ENCODE results near the gene VCL.

The VCL gene

GRCh38 chr10:74033702-74034101, 35.8 kb downstream of the VCL start:
- no peaks in the 10 kb centered on the region for H3K27me3 ChIP-seq
- no peak overlapping the region for H3K4me3 ChIP-seq
- H3K4me2 ChIP-seq = peak overlapping the region; percentile 15; the same call in 1 of the 2 replicates
- H3K27ac ChIP-seq = no peak overlapping the region
- H4K20me1 ChIP-seq = peaks cover 44% of the 10 kb centered on the region
- no peaks in the 10 kb centered on the region for H3K9me3 ChIP-seq
- no peak overlapping the region for H3K9ac ChIP-seq
- H3K4me1 ChIP-seq = peaks cover 83% of the 10 kb centered on the region
- TF ChIP-seq Cebpa-rat (IDR thresholded peaks at IDR 0.05) = no peak
- H3K36me3 ChIP-seq = peaks cover 51% of the 10 kb centered on the region

GRCh38 chr10:74034301-74034700, 36.4 kb downstream of the VCL start:
- peak overlapping the region; percentile 15; the same call in 1 of the 2 replicates for H3K4me2 ChIP-seq

GRCh38 chr10:74035303-74035702, 37.4 kb downstream of the VCL start:
- Histone ChIP-seq H3K4me1 (peaks cover 84% of the 10 kb centered on the region), H3K9me3 (no peaks in the 10 kb centered on the region), H3K4me2 (no peak overlapping the region), H3K36me3 (peaks cover 41% of the 10 kb centered on the region), H3K27me3 (no peaks in the 10 kb centered on the region), H3K4me3 (no peak overlapping the region), H4K20me1 (peaks cover 30% of the 10 kb centered on the region), H3K27ac (peak overlapping the region; percentile 45; the same call in 1 of the 2 replicates), H3K9ac (no peak overlapping the region)
- TF ChIP-seq Cebpa-rat (IDR thresholded peaks at IDR 0.05) = no peak

More at GRCh38 chr10:74034301-74034700, 36.4 kb downstream of the VCL start:
- peaks cover 46% of the 10 kb centered on the region for H3K36me3 ChIP-seq
- no peaks in the 10 kb centered on the region for H3K9me3 ChIP-seq
- H3K4me3 ChIP-seq = no peak overlapping the region
- peak overlapping the region; percentile 45; the same call in 1 of the 2 replicates for H3K27ac ChIP-seq
- H3K27me3 ChIP-seq = no peaks in the 10 kb centered on the region
- TF ChIP-seq Cebpa-rat (IDR thresholded peaks at IDR 0.05) = no peak
- peaks cover 39% of the 10 kb centered on the region for H4K20me1 ChIP-seq
- H3K9ac ChIP-seq = no peak overlapping the region
- peaks cover 83% of the 10 kb centered on the region for H3K4me1 ChIP-seq

- Histone ChIP-seq H3K27ac (no peak overlapping the region), H3K4me1 (peaks cover 72% of the 10 kb centered on the region), H3K36me3 (peaks cover 30% of the 10 kb centered on the region)
Observed at GRCh38 chr10:74036474-74036873, 38.6 kb downstream of the VCL start.

GRCh38 chr10:74039561-74040145, 41.7 kb downstream of the VCL start:
- H3K9me3 ChIP-seq = no peaks in the 10 kb centered on the region
- H4K20me1 ChIP-seq = peaks cover 10% of the 10 kb centered on the region
- peaks cover 36% of the 10 kb centered on the region for H3K36me3 ChIP-seq
- H3K4me1 ChIP-seq = peaks cover 51% of the 10 kb centered on the region
- TF ChIP-seq Cebpa-rat (IDR thresholded peaks at IDR 0.05) = no peak
- H3K27me3 ChIP-seq = no peaks in the 10 kb centered on the region
- H3K4me3 ChIP-seq = no peak overlapping the region
- H3K9ac ChIP-seq = peak overlapping the region; percentile 43; the same call in 1 of the 2 replicates
- peak overlapping the region; percentile 51; the same call in 1 of the 2 replicates for H3K27ac ChIP-seq
- peak overlapping the region; percentile 47 for H3K4me2 ChIP-seq

More at GRCh38 chr10:74036474-74036873, 38.6 kb downstream of the VCL start:
- no peak for TF ChIP-seq Cebpa-rat (IDR thresholded peaks at IDR 0.05)
- Histone ChIP-seq H3K27me3 (no peaks in the 10 kb centered on the region), H3K9ac (no peak overlapping the region), H4K20me1 (peaks cover 30% of the 10 kb centered on the region), H3K4me3 (no peak overlapping the region), H3K4me2 (no peak overlapping the region), H3K9me3 (no peaks in the 10 kb centered on the region)

GRCh38 chr10:74040200-74041126, 42.5 kb downstream of the VCL start:
- Histone ChIP-seq H3K36me3 (peaks cover 44% of the 10 kb centered on the region), H4K20me1 (peaks cover 4% of the 10 kb centered on the region; the same call in 1 of the 2 replicates), H3K27me3 (no peaks in the 10 kb centered on the region), H3K9me3 (no peaks in the 10 kb centered on the region), H3K4me3 (no peak overlapping the region), H3K4me1 (peaks cover 51% of the 10 kb centered on the region), H3K9ac (no peak overlapping the region), H3K4me2 (peak overlapping the region; percentile 47), H3K27ac (peak overlapping the region; percentile 51; the same call in 1 of the 2 replicates)
- no peak for TF ChIP-seq Cebpa-rat (IDR thresholded peaks at IDR 0.05)

- Histone ChIP-seq H3K4me2 (no peak overlapping the region), H4K20me1 (peaks cover 41% of the 10 kb centered on the region), H3K27ac (no peak overlapping the region), H3K9ac (no peak overlapping the region), H3K27me3 (no peaks in the 10 kb centered on the region), H3K36me3 (peaks cover 46% of the 10 kb centered on the region), H3K4me1 (peaks cover 50% of the 10 kb centered on the region), H3K4me3 (no peak overlapping the region), H3K9me3 (no peaks in the 10 kb centered on the region)
- no peak for TF ChIP-seq Cebpa-rat (IDR thresholded peaks at IDR 0.05)
Observed at GRCh38 chr10:74044419-74044818, 46.5 kb downstream of the VCL start.

- no peak for TF ChIP-seq Cebpa-rat (IDR thresholded peaks at IDR 0.05)
- Histone ChIP-seq H3K36me3 (peaks cover 49% of the 10 kb centered on the region), H3K4me3 (no peak overlapping the region), H3K9ac (no peak overlapping the region), H3K27ac (no peak overlapping the region), H3K4me1 (peaks cover 49% of the 10 kb centered on the region), H3K9me3 (no peaks in the 10 kb centered on the region), H4K20me1 (peaks cover 70% of the 10 kb centered on the region), H3K4me2 (peak overlapping the region; percentile 49), H3K27me3 (no peaks in the 10 kb centered on the region)
Observed at GRCh38 chr10:74047304-74047703, 49.4 kb downstream of the VCL start.

- Histone ChIP-seq H4K20me1 (peaks cover 74% of the 10 kb centered on the region), H3K4me3 (no peak overlapping the region), H3K27me3 (no peaks in the 10 kb centered on the region), H3K9me3 (no peaks in the 10 kb centered on the region), H3K9ac (no peak overlapping the region), H3K4me2 (peak overlapping the region; percentile 49), H3K27ac (no peak overlapping the region), H3K4me1 (peaks cover 49% of the 10 kb centered on the region), H3K36me3 (peaks cover 49% of the 10 kb centered on the region)
- TF ChIP-seq Cebpa-rat (IDR thresholded peaks at IDR 0.05) = no peak
Observed at GRCh38 chr10:74047871-74048270, 50.0 kb downstream of the VCL start.

GRCh38 chr10:74048433-74048832, 50.5 kb downstream of the VCL start:
- Histone ChIP-seq H3K4me1 (peaks cover 49% of the 10 kb centered on the region), H3K36me3 (peaks cover 44% of the 10 kb centered on the region), H3K9ac (no peak overlapping the region), H3K9me3 (no peaks in the 10 kb centered on the region), H3K27ac (no peak overlapping the region), H4K20me1 (peaks cover 75% of the 10 kb centered on the region), H3K4me3 (no peak overlapping the region), H3K4me2 (no peak overlapping the region), H3K27me3 (no peaks in the 10 kb centered on the region)
- TF ChIP-seq Cebpa-rat (IDR thresholded peaks at IDR 0.05) = no peak

All from BLaER1 (cell line).